ENCODE measurements around the gene KCNK5. TPM values are rescaled to one million over a fixed set of nuclear protein-coding genes. Genes with fewer than 3 reads are reported as not detected.

The KCNK5 gene
- total and polyA plus RNA-seq, 4 donors, result 3.7 to 19.1 (median 7.5) TPM

DNA sequence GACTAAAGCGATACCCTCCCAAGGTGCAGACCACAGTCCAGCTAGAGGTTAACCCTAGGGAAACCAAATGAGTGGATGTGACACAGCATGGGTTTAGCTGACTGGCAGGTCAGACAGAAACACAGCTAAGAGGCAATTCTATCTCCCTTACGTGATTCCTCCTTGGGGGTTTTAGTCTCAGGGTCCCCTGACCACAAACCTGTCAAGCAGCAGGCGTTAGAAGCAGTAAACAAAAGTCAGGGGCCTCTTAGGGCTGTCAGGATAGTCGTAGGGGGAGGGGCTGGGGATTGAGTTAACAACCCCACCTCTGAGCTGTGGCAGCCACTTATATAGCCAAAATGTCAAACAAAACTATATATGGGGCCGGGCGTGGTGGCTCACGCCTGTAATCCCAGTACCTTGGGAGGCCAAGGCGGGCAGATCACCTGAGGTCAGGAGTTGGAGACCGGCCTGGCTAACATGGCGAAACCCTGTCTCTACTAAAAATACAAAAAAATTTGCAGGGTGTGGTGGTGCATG, 13.6 kb downstream of the KCNK5 start:
- DNase-seq (ENCODE audit: low spot score), result no peak
- 67% methylated on average over 10 of the region's 10 CpGs for WGBS
- no peaks in the 10 kb centered on the region for H3K9me3 ChIP-seq (ENCODE audit: control insufficient read depth in 4 of 4, low read length in 3 of 4)
- no peak overlapping the region for H3K9ac ChIP-seq (ENCODE audit: low read depth in 1 of 2, low read length in 2 of 2)
- peak overlapping the region in 1 of 2 donors; percentile 76 for H3K27ac ChIP-seq (ENCODE audit: low read depth in 1 of 2, low read length in 2 of 2)
- no peak overlapping the region for H3K4me3 ChIP-seq (ENCODE audit: low read depth in 1 of 3, low read length in 3 of 3)
- TF ChIP-seq NR2F2 (IDR thresholded peaks at IDR 0.05), result no peak
- TF ChIP-seq SP1 (IDR thresholded peaks at IDR 0.05), result no peak
- no peak for TF ChIP-seq TAF1 (conservative IDR thresholded peaks at IDR 0.05)
- TF ChIP-seq HNF4A (conservative IDR thresholded peaks at IDR 0.05), result peak; percentile 2 to 38
- TF ChIP-seq RXRA (IDR thresholded peaks at IDR 0.05), result peak in 1 of 2 donors; percentile 35
- TF ChIP-seq FOXA1 (IDR thresholded peaks at IDR 0.05), result no peak
- no peak for TF ChIP-seq GABPA (IDR thresholded peaks at IDR 0.05 in 1 of 2, conservative IDR thresholded peaks at IDR 0.05 in 1 of 2)
- TF ChIP-seq, protein P1, sequence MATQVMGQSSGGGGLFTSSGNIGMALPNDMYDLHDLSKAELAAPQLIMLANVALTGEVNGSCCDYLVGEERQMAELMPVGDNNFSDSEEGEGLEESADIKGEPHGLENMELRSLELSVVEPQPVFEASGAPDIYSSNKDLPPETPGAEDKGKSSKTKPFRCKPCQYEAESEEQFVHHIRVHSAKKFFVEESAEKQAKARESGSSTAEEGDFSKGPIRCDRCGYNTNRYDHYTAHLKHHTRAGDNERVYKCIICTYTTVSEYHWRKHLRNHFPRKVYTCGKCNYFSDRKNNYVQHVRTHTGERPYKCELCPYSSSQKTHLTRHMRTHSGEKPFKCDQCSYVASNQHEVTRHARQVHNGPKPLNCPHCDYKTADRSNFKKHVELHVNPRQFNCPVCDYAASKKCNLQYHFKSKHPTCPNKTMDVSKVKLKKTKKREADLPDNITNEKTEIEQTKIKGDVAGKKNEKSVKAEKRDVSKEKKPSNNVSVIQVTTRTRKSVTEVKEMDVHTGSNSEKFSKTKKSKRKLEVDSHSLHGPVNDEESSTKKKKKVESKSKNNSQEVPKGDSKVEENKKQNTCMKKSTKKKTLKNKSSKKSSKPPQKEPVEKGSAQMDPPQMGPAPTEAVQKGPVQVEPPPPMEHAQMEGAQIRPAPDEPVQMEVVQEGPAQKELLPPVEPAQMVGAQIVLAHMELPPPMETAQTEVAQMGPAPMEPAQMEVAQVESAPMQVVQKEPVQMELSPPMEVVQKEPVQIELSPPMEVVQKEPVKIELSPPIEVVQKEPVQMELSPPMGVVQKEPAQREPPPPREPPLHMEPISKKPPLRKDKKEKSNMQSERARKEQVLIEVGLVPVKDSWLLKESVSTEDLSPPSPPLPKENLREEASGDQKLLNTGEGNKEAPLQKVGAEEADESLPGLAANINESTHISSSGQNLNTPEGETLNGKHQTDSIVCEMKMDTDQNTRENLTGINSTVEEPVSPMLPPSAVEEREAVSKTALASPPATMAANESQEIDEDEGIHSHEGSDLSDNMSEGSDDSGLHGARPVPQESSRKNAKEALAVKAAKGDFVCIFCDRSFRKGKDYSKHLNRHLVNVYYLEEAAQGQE (IDR thresholded peaks at IDR 0.05), result no peak
- TF ChIP-seq, protein P2, sequence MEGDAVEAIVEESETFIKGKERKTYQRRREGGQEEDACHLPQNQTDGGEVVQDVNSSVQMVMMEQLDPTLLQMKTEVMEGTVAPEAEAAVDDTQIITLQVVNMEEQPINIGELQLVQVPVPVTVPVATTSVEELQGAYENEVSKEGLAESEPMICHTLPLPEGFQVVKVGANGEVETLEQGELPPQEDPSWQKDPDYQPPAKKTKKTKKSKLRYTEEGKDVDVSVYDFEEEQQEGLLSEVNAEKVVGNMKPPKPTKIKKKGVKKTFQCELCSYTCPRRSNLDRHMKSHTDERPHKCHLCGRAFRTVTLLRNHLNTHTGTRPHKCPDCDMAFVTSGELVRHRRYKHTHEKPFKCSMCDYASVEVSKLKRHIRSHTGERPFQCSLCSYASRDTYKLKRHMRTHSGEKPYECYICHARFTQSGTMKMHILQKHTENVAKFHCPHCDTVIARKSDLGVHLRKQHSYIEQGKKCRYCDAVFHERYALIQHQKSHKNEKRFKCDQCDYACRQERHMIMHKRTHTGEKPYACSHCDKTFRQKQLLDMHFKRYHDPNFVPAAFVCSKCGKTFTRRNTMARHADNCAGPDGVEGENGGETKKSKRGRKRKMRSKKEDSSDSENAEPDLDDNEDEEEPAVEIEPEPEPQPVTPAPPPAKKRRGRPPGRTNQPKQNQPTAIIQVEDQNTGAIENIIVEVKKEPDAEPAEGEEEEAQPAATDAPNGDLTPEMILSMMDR (IDR thresholded peaks at IDR 0.05; ENCODE audit: low read depth, low read length, missing input control), result no peak
- TF ChIP-seq, protein P3, sequence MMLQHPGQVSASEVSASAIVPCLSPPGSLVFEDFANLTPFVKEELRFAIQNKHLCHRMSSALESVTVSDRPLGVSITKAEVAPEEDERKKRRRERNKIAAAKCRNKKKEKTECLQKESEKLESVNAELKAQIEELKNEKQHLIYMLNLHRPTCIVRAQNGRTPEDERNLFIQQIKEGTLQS (IDR thresholded peaks at IDR 0.05), result no peak
- TF ChIP-seq YY1 (IDR thresholded peaks at IDR 0.05), result no peak
- TF ChIP-seq, protein P4, sequence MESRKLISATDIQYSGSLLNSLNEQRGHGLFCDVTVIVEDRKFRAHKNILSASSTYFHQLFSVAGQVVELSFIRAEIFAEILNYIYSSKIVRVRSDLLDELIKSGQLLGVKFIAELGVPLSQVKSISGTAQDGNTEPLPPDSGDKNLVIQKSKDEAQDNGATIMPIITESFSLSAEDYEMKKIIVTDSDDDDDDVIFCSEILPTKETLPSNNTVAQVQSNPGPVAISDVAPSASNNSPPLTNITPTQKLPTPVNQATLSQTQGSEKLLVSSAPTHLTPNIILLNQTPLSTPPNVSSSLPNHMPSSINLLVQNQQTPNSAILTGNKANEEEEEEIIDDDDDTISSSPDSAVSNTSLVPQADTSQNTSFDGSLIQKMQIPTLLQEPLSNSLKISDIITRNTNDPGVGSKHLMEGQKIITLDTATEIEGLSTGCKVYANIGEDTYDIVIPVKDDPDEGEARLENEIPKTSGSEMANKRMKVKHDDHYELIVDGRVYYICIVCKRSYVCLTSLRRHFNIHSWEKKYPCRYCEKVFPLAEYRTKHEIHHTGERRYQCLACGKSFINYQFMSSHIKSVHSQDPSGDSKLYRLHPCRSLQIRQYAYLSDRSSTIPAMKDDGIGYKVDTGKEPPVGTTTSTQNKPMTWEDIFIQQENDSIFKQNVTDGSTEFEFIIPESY (IDR thresholded peaks at IDR 0.05), result no peak
- no peak for TF ChIP-seq EGR1 (IDR thresholded peaks at IDR 0.05; ENCODE audit: low read depth in 2 of 2)
- peaks cover 0 to 5% (median 0%) of the 10 kb centered on the region in 4 donors for H3K36me3 ChIP-seq (ENCODE audit: control insufficient read depth in 4 of 4, insufficient read depth in 3 of 4, low read depth in 1 of 4, low read length in 3 of 4)
- H3K27me3 ChIP-seq (ENCODE audit: control insufficient read depth in 4 of 4, insufficient read depth in 4 of 4, low read length in 3 of 4), result no peaks in the 10 kb centered on the region
- peaks cover 19 to 85% (median 75%) of the 10 kb centered on the region in 4 donors for H3K4me1 ChIP-seq (ENCODE audit: control insufficient read depth in 4 of 4, insufficient read depth in 4 of 4, low read length in 3 of 4)

DNA sequence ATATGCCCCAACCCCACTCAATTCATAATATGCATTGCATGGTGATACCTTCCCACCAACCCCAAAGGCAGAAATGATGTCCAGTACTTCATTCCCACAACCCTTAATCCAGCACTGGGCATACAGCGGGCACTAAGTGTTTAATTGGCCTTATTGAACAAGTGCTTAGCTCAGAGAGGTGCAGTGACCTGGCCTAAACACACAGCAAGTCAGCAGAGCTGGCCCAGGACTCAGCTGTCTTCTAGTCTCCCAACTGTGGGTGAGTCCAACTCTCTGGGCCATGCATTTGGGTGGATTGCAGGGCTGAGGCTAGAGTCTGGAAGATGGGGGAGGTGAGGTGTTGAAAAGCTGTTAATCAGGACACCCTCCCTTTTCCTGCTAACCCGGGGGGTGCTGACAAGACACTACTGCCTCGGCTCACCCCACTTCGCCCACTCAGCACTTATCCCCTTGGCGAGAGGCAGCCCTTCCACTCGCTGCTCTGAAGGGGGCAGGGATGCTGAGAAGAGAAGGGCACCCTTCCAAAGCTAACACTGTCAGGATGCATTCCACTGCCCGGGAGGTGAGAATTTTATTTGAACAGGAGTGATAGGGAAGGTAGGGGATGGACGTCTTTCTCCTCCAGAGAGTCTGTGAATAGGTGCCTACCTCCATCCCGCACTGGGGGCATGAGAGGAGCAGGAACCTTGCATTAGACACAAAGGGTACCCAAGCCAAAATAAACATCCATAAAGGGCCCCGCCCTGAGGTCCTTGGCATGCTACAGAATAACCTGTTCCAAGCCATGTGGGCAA, 14.2 kb downstream of the KCNK5 start:
- H3K9me3 ChIP-seq (ENCODE audit: control insufficient read depth in 4 of 4, low read length in 3 of 4), result no peaks in the 10 kb centered on the region
- H3K9ac ChIP-seq (ENCODE audit: low read depth in 1 of 2, low read length in 2 of 2), result peak overlapping the region in 1 of 2 donors; percentile 49
- no peaks in the 10 kb centered on the region for H3K27me3 ChIP-seq (ENCODE audit: control insufficient read depth in 4 of 4, insufficient read depth in 4 of 4, low read length in 3 of 4)
- peak overlapping the region; percentile 76 to 90 for H3K27ac ChIP-seq (ENCODE audit: low read depth in 1 of 2, low read length in 2 of 2)
- DNase-seq (ENCODE audit: low spot score), result no peak
- H3K4me1 ChIP-seq (ENCODE audit: control insufficient read depth in 4 of 4, insufficient read depth in 4 of 4, low read length in 3 of 4), result peaks cover 19 to 85% (median 76%) of the 10 kb centered on the region in 4 donors
- WGBS, result 28% methylated on average over 10 of the region's 10 CpGs
- no peak overlapping the region for H3K4me3 ChIP-seq (ENCODE audit: low read depth in 1 of 3, low read length in 3 of 3)
- no peaks in the 10 kb centered on the region for H3K36me3 ChIP-seq (ENCODE audit: control insufficient read depth in 4 of 4, insufficient read depth in 3 of 4, low read depth in 1 of 4, low read length in 3 of 4)
- TF ChIP-seq NR2F2 (IDR thresholded peaks at IDR 0.05) (no peak), EGR1 (IDR thresholded peaks at IDR 0.05; ENCODE audit: low read depth in 2 of 2) (no peak), HNF4G (IDR thresholded peaks at IDR 0.05) (peak; percentile 1), TAF1 (conservative IDR thresholded peaks at IDR 0.05) (no peak), SP1 (IDR thresholded peaks at IDR 0.05) (no peak), FOXA1 (IDR thresholded peaks at IDR 0.05) (no peak), HNF4A (conservative IDR thresholded peaks at IDR 0.05) (peak; percentile 47 to 60), YY1 (IDR thresholded peaks at IDR 0.05) (peak; percentile 35), FOXA2 (IDR thresholded peaks at IDR 0.05) (peak; percentile 80)
- TF ChIP-seq, protein P1 (IDR thresholded peaks at IDR 0.05), result peak; percentile 15
- TF ChIP-seq, protein P4 (IDR thresholded peaks at IDR 0.05), result no peak
